ENCODE measurements around the gene STAB2. TPM values are rescaled to one million over a fixed set of nuclear protein-coding genes. Genes with fewer than 3 reads are reported as not detected.
A peak's percentile ranks its signal among the peaks of the same experiment; 100 is the strongest.

STAB2 gene
- total RNA-seq, 4 donors from 2014 or later: not detected

GRCh38 chr12:103793512-103794045 is 206.5 kb downstream of the STAB2 start:
- Histone ChIP-seq H3K9me3 (no peaks in the 10 kb centered on the region), H3K4me3 (no peak overlapping the region), H3K36me3 (peaks cover 0 to 18% of the 10 kb centered on the region in 2 donors), H3K4me1 (no peaks in the 10 kb centered on the region), H3K27me3 (no peaks in the 10 kb centered on the region), H3K27ac (no peak overlapping the region)
- DNase-seq (no peak), ATAC-seq (no peak)
- in situ Hi-C loops (cut with MboI; ENCODE audit: low sequenced_read_pairs in 4 of 4): no loop called here
- no peak for TF ChIP-seq POLR2A (IDR thresholded peaks at IDR 0.05)
- no peak for TF ChIP-seq CTCF (IDR thresholded peaks at IDR 0.05 in 4 of 5, conservative IDR thresholded peaks at IDR 0.05 in 1 of 5)
- intact Hi-C loops (cut with DNase I; ENCODE audit: low total_unique reads): no loop called here

DNA sequence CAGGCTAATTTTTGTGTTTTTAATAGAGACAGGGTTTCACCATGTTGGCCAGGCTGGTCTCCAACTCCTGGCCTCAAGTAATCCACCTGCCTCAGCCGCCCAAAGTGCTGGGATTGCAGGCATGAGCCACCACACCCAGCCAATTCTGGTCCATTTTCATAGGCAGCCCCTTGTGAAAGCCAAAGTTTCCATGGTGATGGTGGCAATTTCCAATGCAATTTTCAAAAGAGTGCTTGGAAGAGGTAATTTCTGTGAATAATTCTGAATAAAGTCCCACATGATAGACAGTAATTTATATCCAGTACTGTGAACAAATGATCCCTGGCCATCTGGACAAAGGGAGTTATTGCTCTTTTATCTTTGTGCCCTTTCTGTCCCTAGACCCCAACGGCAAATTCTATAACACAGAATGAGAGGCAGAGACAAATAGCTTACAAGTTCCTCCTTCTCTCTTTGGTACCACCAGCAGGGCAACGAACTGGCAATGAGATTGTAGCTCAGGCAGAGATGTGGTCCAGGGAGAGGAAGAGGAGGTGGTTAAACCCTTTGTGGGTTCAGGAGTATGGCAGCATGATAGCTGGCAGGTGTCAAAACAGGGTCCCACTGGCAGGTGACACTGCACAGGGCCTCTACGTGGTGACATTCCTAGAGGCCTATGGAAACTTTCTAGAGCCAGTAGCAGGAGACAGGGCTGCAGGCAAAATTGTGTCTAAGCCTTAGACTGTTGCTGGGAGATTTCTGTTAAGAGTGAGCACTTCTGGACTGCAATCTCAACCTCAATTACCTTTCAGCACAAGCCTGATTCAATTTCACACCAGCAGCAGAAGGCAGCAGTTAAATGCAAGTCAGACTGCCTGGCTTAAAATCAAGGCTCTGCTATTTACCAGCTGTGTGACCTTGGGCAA is 207.5 kb downstream of the STAB2 start:
- Histone ChIP-seq H3K36me3 (peaks cover 0 to 18% of the 10 kb centered on the region in 2 donors), H3K4me1 (peaks cover 6% of the 10 kb centered on the region in 2 donors), H3K4me3 (no peak overlapping the region), H3K27me3 (no peaks in the 10 kb centered on the region), H3K9me3 (no peaks in the 10 kb centered on the region), H3K27ac (no peak overlapping the region)
- in situ Hi-C loops (cut with MboI; ENCODE audit: low sequenced_read_pairs in 4 of 4) (no loop called here), intact Hi-C loops (cut with DNase I; ENCODE audit: low total_unique reads) (no loop called here)
- DNase-seq: no peak
- no peak for ATAC-seq
- no peak for TF ChIP-seq POLR2A (IDR thresholded peaks at IDR 0.05)
- no peak for TF ChIP-seq CTCF (IDR thresholded peaks at IDR 0.05 in 4 of 5, conservative IDR thresholded peaks at IDR 0.05 in 1 of 5)

- H3K4me1 ChIP-seq: peaks cover 29 to 34% of the 10 kb centered on the region in 2 donors
- in situ Hi-C loops (cut with MboI; ENCODE audit: low sequenced_read_pairs in 4 of 4): no loop called here
- TF ChIP-seq POLR2A (IDR thresholded peaks at IDR 0.05): no peak
- no peak for TF ChIP-seq CTCF (IDR thresholded peaks at IDR 0.05 in 4 of 5, conservative IDR thresholded peaks at IDR 0.05 in 1 of 5)
- peaks cover 0 to 2% of the 10 kb centered on the region in 2 donors for H3K36me3 ChIP-seq
- no peak overlapping the region for H3K4me3 ChIP-seq
- ATAC-seq (no peak), DNase-seq (no peak)
- intact Hi-C loops (cut with DNase I; ENCODE audit: low total_unique reads): loop anchor here (2.0 kb wide), 1 partner anchor 42 kb away; the partner anchor contains the start of gene NT5DC3
- H3K27ac ChIP-seq: peak overlapping the region in 2 of 4 donors; percentile 93 to 94
- no peaks in the 10 kb centered on the region for H3K27me3 ChIP-seq
- no peaks in the 10 kb centered on the region for H3K9me3 ChIP-seq
Measured at GRCh38 chr12:103798586-103798985, 211.5 kb downstream of the STAB2 start.

- ATAC-seq: peak; percentile 38 to 75
- no peaks in the 10 kb centered on the region for H3K36me3 ChIP-seq
- no peak for TF ChIP-seq POLR2A (IDR thresholded peaks at IDR 0.05)
- in situ Hi-C loops (cut with MboI; ENCODE audit: low sequenced_read_pairs in 4 of 4) (no loop called here), intact Hi-C loops (cut with DNase I; ENCODE audit: low total_unique reads) (loop anchor here (1.0 to 2.0 kb wide), 2 partner anchors 15 to 41 kb away; partner anchors contain the start of gene NT5DC3)
- H3K4me1 ChIP-seq: peaks cover 29 to 34% of the 10 kb centered on the region in 2 donors
- DNase-seq: peak in 1 of 2 donors; percentile 79
- no peaks in the 10 kb centered on the region for H3K27me3 ChIP-seq
- H3K9me3 ChIP-seq: no peaks in the 10 kb centered on the region
- no peak overlapping the region for H3K4me3 ChIP-seq
- H3K27ac ChIP-seq: peak overlapping the region; percentile 81 to 94 (median 90)
Measured at GRCh38 chr12:103799504-103799856, 212.4 kb downstream of the STAB2 start.

Data from gastrocnemius medialis (tissue), 4 donors.